OCI-LY1 (cell line): ENCODE measurements around the gene PRODH.
"Not testable (repeated sequence)": the region's sequence is repeated elsewhere in the genome, so short reads cannot be mapped to it uniquely, and the experiment has no call there.

Experiments
- H2AFZ ChIP-seq: fragments of 200-600 bp; sonication (generic), shearing (Covaris generic); 2 replicates; pipeline ENCODE4 v1.6.0; 2014; ENCODE audit warnings: antibody characterized with exemption, mild to moderate bottlenecking, low read length
- H3F3A ChIP-seq: fragments of 200-600 bp; sonication (generic), shearing (Covaris generic); 2 replicates; pipeline ENCODE4 v1.6.0; 2014; ENCODE audit warnings: mild to moderate bottlenecking, antibody characterized with exemption, low read length, moderate library complexity; ENCODE audit not compliant: insufficient read depth
- H3K27ac ChIP-seq: fragments of 200-600 bp; sonication (generic); 2 replicates; pipeline ENCODE4 v1.5.1; 2014; ENCODE audit warnings: low read length, mixed run types, mild to moderate bottlenecking, low read depth; ENCODE audit not compliant: poor library complexity, severe bottlenecking
- H3K27me3 ChIP-seq: fragments of 200-600 bp; sonication (generic); 2 replicates; pipeline ENCODE4 v1.6.0; 2014; ENCODE audit warnings: antibody characterized with exemption, mild to moderate bottlenecking, low read length, moderate library complexity; ENCODE audit not compliant: insufficient read depth
- H3K36me3 ChIP-seq: fragments of 200-600 bp; sonication (generic); 2 replicates; pipeline ENCODE4 v1.6.1; 2014; ENCODE audit warnings: mild to moderate bottlenecking, antibody characterized with exemption, low read length, moderate library complexity, mixed read lengths; ENCODE audit not compliant: insufficient read depth
- H3K4me1 ChIP-seq: fragments of 200-600 bp; sonication (generic); 2 replicates; pipeline ENCODE4 v1.5.1; 2014; ENCODE audit warnings: mild to moderate bottlenecking, low read length, moderate library complexity; ENCODE audit not compliant: insufficient read depth, severe bottlenecking
- H3K4me2 ChIP-seq: fragments of 200-600 bp; sonication (generic), shearing (Covaris generic); 2 replicates; pipeline ENCODE4 v1.6.1; 2014; ENCODE audit warnings: low read length
- H3K4me3 ChIP-seq: fragments of 200-600 bp; sonication (generic); 2 replicates; pipeline ENCODE4 v1.5.1; 2014; ENCODE audit warnings: low read length, low read depth, mild to moderate bottlenecking, mixed read lengths; ENCODE audit not compliant: poor library complexity, severe bottlenecking
- H3K79me2 ChIP-seq: fragments of 200-600 bp; shearing (Covaris generic); 2 replicates; pipeline ENCODE4 v1.6.1; 2016; ENCODE audit warnings: mixed run types, low read length, mixed read lengths; ENCODE audit not compliant: insufficient read depth
- H3K9ac ChIP-seq: fragments of 200-600 bp; sonication (generic), shearing (Covaris generic); 2 replicates; pipeline ENCODE4 v1.6.1; 2014; ENCODE audit warnings: mild to moderate bottlenecking, low read length, mixed read lengths
- H3K9me2 ChIP-seq: fragments of 200-600 bp; sonication (generic), shearing (Covaris generic); 2 replicates; pipeline ENCODE4 v1.6.1; 2014; ENCODE audit warnings: low read depth, mild to moderate bottlenecking, low read length, mixed read lengths
- H3K9me3 ChIP-seq: fragments of 200-600 bp; shearing (Covaris generic); 2 replicates; pipeline ENCODE4 v1.6.1; 2014; ENCODE audit warnings: low read length, mixed read lengths
- H4K20me1 ChIP-seq: fragments of 200-600 bp; sonication (generic), shearing (Covaris generic); 2 replicates; pipeline ENCODE4 v1.6.0; 2016; ENCODE audit warnings: mild to moderate bottlenecking, low read length; ENCODE audit not compliant: insufficient read depth
- EZH2 ChIP-seq: fragments of 200-600 bp; sonication (generic), shearing (Covaris generic); IDR thresholded peaks from 2 replicates; pipeline ENCODE4 v1.8.0; 2017; ENCODE audit warnings: borderline replicate concordance, mixed run types, mild to moderate bottlenecking, antibody characterized with exemption, low read length, moderate library complexity, mixed read lengths
- TF ChIP-seq, protein P1 (sequence below): fragments of 200-600 bp; sonication (generic), shearing (Covaris generic); IDR thresholded peaks from 2 replicates; pipeline ENCODE4 v1.5.1; 2017; ENCODE audit warnings: mild to moderate bottlenecking, antibody characterized with exemption, low read length, moderate library complexity, mixed read lengths

Gene PRODH

DNA sequence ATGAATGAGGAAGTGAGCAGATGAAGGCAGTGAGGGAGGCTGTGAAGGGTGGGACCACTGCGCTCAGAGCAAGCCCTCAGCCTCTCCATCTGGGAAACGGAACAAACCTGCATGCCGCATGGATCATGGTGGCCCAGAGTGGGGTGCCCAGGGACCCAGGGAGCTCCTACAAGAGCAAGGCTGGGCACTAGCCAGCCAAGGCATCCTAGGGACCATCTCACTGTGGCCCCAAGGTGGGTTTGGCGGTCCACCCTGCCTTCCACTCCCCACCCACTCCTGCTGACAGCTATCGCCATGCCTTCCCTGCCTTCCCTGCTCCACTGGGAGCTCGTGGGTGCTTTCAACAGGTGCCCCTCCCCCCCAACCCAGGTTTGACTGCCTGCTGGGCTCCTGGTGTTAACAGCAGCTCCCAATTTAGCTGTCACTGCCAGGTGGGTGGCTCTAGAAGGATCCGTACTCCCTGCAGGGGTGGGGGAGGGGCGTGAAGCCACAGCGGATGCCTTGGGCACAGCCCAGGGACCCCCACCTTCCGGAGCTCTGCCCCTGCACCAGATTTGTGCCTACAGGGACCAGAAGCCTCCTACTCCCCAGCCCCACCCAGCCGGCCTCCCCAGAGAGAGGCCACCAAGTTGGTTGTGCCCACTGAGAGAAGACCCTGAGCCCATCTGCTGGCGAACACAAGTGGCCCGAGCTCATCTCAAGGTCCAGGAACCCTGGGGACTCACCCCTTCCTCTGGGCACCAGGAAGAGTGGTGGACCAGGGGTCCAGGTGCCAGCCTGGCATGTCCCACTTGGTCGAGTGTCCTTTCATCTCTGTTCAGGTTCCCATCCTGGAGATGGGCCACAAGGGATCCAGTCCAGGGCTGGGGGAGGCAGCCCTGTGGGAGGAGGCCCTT lies 29.7 kb upstream of the PRODH start:
- Histone ChIP-seq H3K9me2 (no peaks in the 10 kb centered on the region), H3K9me3 (no peaks in the 10 kb centered on the region), H3K4me2 (no peak overlapping the region), H3K9ac (no peak overlapping the region), H3K4me3 (no peak overlapping the region), H2AFZ (no peak overlapping the region), H3K27ac (no peak overlapping the region), H3K27me3 (no peaks in the 10 kb centered on the region), H4K20me1 (no peaks in the 10 kb centered on the region), H3K4me1 (no peaks in the 10 kb centered on the region), H3F3A (no peaks in the 10 kb centered on the region), H3K79me2 (no peaks in the 10 kb centered on the region), H3K36me3 (no peaks in the 10 kb centered on the region)
- no peak for TF ChIP-seq EZH2

DNA sequence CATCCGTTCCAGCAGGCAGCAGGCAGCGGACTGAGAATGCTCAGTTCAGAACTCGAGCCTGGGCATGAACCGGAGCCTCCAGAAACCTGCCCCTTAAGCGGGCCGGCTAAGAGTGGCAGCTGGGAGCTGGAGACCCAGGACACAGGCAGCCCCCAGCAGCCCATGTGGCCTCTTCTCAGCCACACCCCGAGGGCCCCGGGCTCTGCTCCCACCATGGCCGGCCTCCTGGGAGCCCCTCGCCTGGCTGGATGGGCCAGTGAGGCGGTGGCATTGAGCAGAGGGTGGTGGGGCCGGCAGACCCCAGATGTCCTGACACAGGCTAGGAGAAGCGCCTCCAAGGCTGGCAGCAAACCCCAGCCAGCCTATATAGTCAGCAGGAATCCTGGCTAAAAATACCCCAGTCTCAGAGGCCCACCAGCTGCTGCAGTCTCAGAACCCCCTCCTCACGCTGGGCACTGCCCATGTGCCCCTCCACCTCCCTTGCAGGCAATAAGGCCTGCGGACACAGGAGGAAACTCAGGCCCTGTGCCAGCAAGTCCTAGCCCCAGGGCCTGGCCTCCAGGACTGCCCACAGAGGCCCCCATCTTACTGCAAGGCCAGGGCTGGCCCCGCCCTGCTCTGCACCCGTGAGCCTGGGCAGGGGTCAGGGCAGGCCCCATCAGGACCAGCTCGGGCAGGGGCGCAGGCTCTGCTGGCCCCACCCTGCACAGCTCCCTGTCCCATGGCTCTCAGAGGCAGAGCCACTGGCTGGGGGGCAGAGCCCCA lies 28.6 kb upstream of the PRODH start:
- not testable (repeated sequence) for H3K4me1 ChIP-seq, H3K27ac ChIP-seq, H3K4me3 ChIP-seq, H3K36me3 ChIP-seq, H3K9ac ChIP-seq, H3K79me2 ChIP-seq, H3K9me2 ChIP-seq, H3F3A ChIP-seq, H4K20me1 ChIP-seq, H3K9me3 ChIP-seq, H2AFZ ChIP-seq, H3K27me3 ChIP-seq, H3K4me2 ChIP-seq

DNA sequence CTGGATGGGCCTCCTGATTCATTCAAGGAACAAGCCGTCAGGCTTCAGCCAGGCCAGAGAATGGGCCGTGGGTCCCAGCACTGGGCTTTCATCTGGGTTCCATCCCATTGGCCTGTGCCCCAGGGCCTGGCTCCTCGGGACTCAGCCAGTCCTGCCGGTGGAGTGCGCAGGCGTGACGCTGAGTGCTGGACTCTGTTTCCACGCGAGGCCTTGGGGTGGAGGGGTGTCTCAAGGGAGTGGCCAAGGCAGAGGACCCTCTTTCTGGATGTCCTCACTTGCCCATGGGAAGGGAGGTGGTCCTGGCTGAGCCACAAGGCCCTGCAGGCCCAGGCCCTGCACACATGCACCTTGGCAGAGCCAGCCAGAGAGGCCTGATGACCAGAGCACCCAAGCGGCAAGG lies 28.0 kb upstream of the PRODH start:
- not testable (repeated sequence) for H3K9ac ChIP-seq, H3K9me2 ChIP-seq, H3K27me3 ChIP-seq, H3K4me1 ChIP-seq, H3K79me2 ChIP-seq, H3K4me3 ChIP-seq, H2AFZ ChIP-seq, H3K36me3 ChIP-seq, H4K20me1 ChIP-seq, H3K9me3 ChIP-seq, H3K27ac ChIP-seq, H3K4me2 ChIP-seq, H3F3A ChIP-seq

DNA sequence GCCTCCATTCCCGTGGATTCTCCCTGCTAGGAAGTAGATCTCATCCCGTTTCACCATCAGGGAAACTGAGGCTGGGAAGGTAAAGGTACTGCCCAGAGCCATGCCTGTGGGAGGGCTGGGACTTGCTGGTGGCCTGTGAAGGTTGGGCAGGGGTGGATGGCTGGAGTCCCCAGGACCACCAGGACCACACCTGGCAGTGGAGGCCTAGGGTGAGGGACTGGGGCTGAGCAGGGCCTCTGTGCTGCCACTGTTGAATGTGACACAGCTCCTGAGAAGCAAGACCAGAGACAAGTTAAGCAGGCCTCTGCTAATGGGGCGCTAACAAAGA lies 26.2 kb upstream of the PRODH start:
- no peaks in the 10 kb centered on the region for H4K20me1 ChIP-seq
- no peaks in the 10 kb centered on the region for H3K27me3 ChIP-seq
- no peak overlapping the region for H3K4me3 ChIP-seq
- H3K4me1 ChIP-seq, result no peaks in the 10 kb centered on the region
- no peak overlapping the region for H3K4me2 ChIP-seq
- no peak for TF ChIP-seq EZH2
- TF ChIP-seq, protein P1, sequence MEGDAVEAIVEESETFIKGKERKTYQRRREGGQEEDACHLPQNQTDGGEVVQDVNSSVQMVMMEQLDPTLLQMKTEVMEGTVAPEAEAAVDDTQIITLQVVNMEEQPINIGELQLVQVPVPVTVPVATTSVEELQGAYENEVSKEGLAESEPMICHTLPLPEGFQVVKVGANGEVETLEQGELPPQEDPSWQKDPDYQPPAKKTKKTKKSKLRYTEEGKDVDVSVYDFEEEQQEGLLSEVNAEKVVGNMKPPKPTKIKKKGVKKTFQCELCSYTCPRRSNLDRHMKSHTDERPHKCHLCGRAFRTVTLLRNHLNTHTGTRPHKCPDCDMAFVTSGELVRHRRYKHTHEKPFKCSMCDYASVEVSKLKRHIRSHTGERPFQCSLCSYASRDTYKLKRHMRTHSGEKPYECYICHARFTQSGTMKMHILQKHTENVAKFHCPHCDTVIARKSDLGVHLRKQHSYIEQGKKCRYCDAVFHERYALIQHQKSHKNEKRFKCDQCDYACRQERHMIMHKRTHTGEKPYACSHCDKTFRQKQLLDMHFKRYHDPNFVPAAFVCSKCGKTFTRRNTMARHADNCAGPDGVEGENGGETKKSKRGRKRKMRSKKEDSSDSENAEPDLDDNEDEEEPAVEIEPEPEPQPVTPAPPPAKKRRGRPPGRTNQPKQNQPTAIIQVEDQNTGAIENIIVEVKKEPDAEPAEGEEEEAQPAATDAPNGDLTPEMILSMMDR, result no peak
- H3K9me3 ChIP-seq, result no peaks in the 10 kb centered on the region
- H3K9ac ChIP-seq, result no peak overlapping the region
- H2AFZ ChIP-seq, result no peak overlapping the region
- H3K9me2 ChIP-seq, result no peaks in the 10 kb centered on the region
- H3K36me3 ChIP-seq, result no peaks in the 10 kb centered on the region
- no peaks in the 10 kb centered on the region for H3F3A ChIP-seq
- no peak overlapping the region for H3K27ac ChIP-seq
- H3K79me2 ChIP-seq, result no peaks in the 10 kb centered on the region

DNA sequence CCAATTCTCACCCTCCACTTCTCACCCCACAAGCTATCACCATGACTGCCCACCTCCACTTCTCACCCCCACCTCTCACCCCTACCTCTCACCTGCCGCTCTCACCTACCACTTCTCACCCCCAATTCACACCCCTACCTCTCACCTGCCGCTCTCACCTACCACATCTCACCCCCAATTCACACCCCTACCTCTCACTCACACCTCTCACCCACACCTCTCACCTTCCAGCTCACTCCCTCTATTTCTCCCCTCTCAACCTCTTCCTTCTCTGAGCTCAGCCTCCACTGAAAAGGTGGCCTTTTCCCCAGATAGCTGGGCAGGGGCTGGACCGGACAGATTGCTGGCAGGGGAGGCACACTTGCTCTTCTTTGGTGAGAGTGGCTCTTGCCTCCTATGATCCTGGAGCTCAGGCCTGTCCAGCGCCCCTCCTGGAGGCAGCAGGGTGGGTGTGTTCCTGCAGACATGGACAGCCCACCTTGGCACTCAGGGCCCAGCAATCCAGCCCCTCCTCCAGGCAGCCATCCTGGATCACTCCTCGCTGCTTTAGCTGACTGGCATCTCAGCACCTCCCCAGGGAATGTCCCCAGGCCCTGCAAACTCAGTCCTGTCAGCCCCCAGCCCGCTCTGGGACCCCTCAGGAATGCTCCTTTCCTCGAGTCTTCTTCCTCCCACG lies 25.7 kb upstream of the PRODH start:
- H3K36me3 ChIP-seq, H3K27me3 ChIP-seq, H4K20me1 ChIP-seq, H3K4me1 ChIP-seq, H2AFZ ChIP-seq, H3F3A ChIP-seq, H3K9me3 ChIP-seq, H3K27ac ChIP-seq, H3K4me3 ChIP-seq, H3K79me2 ChIP-seq, H3K4me2 ChIP-seq, H3K9me2 ChIP-seq, H3K9ac ChIP-seq: not testable (repeated sequence)

DNA sequence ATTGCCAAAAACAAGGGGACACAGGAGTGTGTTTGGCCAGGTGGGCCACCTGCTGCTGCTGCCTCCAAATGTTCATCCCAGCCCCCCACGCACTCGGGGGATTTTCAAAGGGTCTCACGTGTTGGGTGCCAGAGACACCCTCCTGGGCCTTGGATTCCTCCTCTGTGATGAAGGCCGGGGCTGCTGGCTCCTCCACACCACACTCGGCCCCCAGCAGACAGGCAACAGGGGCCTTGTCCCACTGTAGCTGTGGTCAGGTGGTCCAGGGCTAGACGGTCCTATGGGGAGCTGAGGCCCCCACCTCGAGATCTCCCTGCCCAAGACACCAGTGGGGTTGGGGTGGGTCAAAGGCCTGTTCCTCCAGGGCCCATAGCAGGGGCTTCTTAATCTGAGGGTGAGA lies 25.1 kb upstream of the PRODH start:
- H3F3A ChIP-seq, H3K27me3 ChIP-seq, H3K9me3 ChIP-seq, H3K4me3 ChIP-seq, H3K27ac ChIP-seq, H3K36me3 ChIP-seq, H2AFZ ChIP-seq, H3K9ac ChIP-seq, H3K9me2 ChIP-seq, H3K4me2 ChIP-seq, H4K20me1 ChIP-seq, H3K4me1 ChIP-seq, H3K79me2 ChIP-seq: not testable (repeated sequence)
